Epithelial cell of esophagus (primary cell): ENCODE results near the gene ANKS1B.

Experiments used
- DNase-seq: peaks from one replicate; pipeline ENCODE4 v3.0.0; 2010; ENCODE audit warnings: low read depth
- H3K4me3 ChIP-seq: 2 replicates; pipeline ENCODE4 v1.5.1; 2011; ENCODE audit warnings: mild to moderate bottlenecking, low read length, control low read depth
- CTCF ChIP-seq: IDR thresholded peaks from 2 replicates; pipeline ENCODE4 v1.5.1; 2011; ENCODE audit warnings: low read depth, mild to moderate bottlenecking, low read length, control low read depth, inconsistent platforms; ENCODE audit not compliant: insufficient read depth; ENCODE audit errors: missing control alignments

Gene ANKS1B

GRCh38 chr12:98873776-98874175 is 1111.0 kb downstream of the ANKS1B start:
- no peak for TF ChIP-seq CTCF
- H3K4me3 ChIP-seq = no peak overlapping the region
- DNase-seq = no peak

GRCh38 chr12:98870504-98870903 is 1114.2 kb downstream of the ANKS1B start:
- H3K4me3 ChIP-seq = no peak overlapping the region
- TF ChIP-seq CTCF = no peak
- DNase-seq = no peak

- DNase-seq = no peak
- no peak for TF ChIP-seq CTCF
- H3K4me3 ChIP-seq = no peak overlapping the region
Measured at GRCh38 chr12:98869886-98870503, 1114.7 kb downstream of the ANKS1B start.

GRCh38 chr12:98868538-98868937 is 1116.2 kb downstream of the ANKS1B start:
- H3K4me3 ChIP-seq = no peak overlapping the region
- DNase-seq = no peak
- TF ChIP-seq CTCF = no peak

DNA sequence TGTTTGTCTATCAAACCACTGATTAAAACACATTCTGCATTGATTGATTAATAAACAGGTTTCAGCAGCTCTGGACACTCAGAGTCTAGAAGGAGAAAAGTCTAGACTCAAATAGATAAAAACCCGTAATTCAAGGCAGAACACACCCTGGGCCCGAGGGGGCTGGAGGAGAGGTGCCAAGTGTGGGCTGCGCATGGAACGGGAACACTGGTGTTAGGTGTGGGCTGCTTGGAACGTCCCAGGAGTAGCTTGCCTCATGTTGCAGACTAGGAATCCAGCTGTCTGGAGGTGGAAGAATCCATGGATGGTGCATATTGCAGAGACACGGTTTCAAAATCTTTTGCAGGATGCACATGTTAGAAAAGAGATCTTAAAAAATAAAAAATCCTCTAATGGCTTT is 1116.7 kb downstream of the ANKS1B start:
- no peak for DNase-seq
- TF ChIP-seq CTCF = no peak
- no peak overlapping the region for H3K4me3 ChIP-seq

GRCh38 chr12:98864363-98864762 is 1120.4 kb downstream of the ANKS1B start:
- H3K4me3 ChIP-seq = no peak overlapping the region
- DNase-seq = no peak
- no peak for TF ChIP-seq CTCF

- no peak overlapping the region for H3K4me3 ChIP-seq
- DNase-seq = no peak
- TF ChIP-seq CTCF = no peak
Measured at GRCh38 chr12:98863167-98863566, 1121.6 kb downstream of the ANKS1B start.
